CD1c-positive myeloid dendritic cell (primary cell): ENCODE measurements around the gene CPB1.
A peak's percentile ranks its signal among the peaks of the same experiment; 100 is the strongest.
"Not testable (repeated sequence)": the region's sequence is repeated elsewhere in the genome, so short reads cannot be mapped to it uniquely, and the experiment has no call there.

Experiments used
- DNase-seq: peaks from one replicate; pipeline ENCODE4 v3.0.0-alpha.2; 2016; ENCODE audit errors: extremely low spot score

Gene CPB1

DNA sequence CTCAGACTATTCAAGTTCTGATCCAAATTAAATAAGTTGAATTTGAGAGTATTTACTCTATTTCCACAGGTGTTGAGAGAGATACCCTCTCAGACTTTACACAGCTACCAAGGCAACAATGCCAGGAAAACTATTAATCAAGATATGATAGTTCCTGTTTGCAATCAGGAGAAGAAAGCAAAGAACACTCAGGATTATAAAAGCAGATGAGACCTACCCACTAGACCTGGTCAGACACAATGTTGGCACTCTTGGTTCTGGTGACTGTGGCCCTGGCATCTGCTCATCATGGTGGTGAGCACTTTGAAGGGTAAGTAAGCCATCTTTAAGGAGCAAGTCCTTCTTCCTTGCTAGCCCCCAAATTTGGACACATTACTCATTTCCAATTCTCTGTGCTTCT is at the start of gene CPB1:
Gene CPB1, plus strand, starts transcription at position 227 of the 400 bp plus-strand sequence. Its CDS starts 13 bp downstream, at position 240.
- no peak for DNase-seq

DNA sequence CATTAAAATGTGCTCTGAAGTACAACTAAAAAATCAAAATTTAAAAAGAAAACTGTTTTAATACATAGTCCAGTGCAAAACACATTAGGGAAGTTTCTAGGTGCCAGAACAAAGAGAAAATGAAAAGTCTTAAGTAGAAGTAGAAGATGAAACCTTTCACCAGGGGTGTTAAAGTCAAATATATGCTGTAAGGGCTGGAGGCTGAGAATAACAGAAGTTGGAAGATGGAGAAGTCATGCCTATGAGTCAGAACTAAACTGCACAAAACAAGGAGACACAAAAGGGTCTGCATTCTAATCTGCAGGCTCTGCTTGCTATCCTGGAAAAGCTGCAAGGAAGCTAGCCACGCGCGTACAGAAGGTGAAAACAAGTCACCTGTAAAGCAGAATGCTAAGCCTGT is 48.7 kb upstream of the CPB1 start:
- peak; percentile 31 for DNase-seq

- DNase-seq: peak; percentile 47
Measured at GRCh38 chr3:148785026-148785425, 42.6 kb upstream of the CPB1 start.

DNA sequence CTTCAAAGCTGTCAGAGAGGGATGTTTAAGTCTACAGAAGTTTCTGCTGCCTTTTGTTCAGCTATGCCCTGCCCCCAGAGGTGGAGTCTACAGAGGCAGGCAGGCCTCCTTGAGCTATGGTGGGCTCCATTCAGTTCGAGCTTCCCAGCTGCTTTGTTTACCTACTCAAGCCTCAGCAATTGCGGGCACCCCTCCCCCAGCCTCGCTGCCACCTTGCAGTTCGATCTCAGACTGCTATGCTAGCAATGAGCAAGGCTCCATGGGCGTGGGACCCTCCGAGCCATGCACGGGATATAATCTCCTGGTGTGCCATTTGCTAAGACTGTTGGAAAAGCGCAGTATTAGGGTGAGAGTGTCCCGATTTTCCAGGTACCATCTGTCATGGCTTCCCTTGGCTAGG is 41.5 kb upstream of the CPB1 start:
- not testable (repeated sequence) for DNase-seq

DNA sequence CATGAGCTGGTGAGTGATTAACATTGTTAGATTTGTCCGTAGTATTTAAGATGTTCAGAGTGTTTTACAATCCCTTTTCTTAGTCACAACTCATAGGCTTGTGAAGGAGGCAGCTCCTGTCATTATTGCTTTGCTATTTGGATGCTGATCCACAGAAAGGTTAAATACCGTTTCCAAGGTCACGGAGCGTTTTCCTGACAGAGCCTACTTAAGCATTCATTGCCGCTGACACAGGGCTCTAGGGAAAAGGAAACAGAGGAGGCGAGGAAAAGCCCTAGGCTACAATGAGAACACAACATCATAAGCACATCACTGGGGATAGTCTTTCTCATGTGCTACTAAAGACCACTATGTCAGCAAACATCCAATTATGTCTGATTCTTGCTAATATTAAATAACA is 38.5 kb upstream of the CPB1 start:
- DNase-seq: no peak

DNA sequence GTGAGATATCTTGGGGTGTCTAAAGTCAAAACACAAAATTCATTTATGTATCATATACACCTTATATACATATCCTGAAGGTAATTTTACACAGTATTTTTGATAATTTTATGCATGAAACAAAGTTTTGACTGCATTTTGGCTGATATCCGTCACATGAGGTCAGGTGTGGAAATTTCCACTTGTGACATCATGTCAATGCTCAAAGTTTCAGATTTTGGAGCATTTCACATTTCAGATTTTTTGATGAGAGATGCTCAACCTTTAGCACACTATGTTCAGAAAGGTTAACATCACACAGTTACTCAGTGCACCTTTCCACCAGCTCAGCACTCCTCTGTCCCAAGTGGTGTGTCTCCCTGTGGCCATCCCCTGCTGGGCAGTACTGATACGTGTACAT is 37.7 kb upstream of the CPB1 start:
- DNase-seq: no peak

GRCh38 chr3:148790370-148790769 is 37.2 kb upstream of the CPB1 start:
- DNase-seq: no peak

GRCh38 chr3:148790851-148791735 is 36.5 kb upstream of the CPB1 start:
- DNase-seq: no peak

DNA sequence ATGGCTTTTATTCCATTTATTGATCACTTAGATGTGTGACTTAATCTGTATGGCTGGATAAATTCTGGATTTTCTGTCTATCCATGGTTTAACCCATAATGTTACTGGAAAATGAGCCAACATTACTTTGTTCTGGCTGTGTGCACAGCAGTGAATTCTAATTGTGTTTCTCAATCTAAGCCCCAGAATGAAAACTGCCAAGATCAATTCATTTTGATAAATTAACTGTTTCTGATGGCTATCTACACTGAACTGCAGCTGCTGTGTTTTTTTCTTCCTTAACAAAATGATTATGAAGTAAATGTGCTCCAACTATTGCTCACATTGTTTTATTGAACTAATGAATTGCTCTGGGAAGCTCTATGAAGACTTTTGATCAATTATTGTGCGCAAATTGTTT is 35.7 kb upstream of the CPB1 start:
- no peak for DNase-seq

GRCh38 chr3:148792516-148792915 is 35.1 kb upstream of the CPB1 start:
- no peak for DNase-seq

DNA sequence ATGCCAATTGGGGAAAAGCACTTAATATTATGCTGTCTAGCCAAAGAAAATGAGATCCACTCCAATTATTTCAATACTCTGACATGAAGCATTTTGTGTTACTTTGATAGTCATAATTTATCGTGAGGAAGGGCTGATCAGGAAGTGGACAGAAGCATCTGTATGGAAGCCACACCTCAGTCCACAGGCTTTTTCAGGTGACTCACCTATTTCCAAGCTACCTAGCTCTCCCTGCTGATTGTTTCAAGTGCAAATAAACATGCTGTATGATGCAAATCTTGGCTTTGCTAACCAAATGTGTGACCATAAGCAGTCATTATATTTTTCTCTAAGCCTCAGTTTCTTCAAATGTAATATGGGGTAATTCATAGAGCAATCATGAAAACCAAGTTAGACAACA is 30.8 kb upstream of the CPB1 start:
- DNase-seq: no peak

DNA sequence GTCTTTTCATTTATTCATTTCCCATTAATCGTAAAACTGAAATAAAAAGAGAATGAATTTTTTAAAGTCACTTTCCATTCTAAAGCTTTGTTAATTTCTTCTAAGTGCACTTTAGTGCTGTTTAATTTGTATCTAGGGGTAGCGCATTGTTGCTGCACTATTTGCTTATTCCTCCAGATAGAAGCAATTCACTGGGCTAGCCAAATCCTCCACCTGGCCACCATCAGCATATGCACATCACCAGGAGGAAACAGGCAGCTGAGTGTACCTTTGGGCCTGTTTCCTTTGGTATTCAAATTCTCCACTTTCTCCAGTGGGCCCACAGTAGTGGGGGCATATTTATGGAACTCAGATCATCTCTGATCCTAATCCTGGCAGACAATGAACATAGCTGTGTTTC is 29.8 kb upstream of the CPB1 start:
- DNase-seq: no peak

DNA sequence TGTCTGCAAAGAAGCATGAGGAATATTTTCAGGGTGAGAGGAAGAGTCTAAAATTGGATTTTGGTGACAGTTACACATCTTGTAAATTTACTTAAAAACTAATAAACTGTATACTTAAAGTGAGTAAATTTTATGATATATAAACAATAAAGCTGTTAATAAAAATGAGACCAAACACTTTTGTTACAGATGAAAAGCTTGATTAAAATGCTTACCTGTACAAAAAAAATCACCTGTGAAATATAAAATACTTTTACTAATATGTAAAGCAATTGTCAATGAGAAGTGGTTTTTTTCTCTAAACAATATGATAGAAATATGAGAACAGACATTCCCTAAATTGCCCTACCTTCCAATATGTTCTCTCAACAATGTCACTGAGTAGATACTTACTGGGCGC is 27.2 kb upstream of the CPB1 start:
- DNase-seq: no peak

GRCh38 chr3:148809835-148810234 is 17.8 kb upstream of the CPB1 start:
- no peak for DNase-seq

GRCh38 chr3:148815316-148816110 is 12.1 kb upstream of the CPB1 start:
- no peak for DNase-seq

DNA sequence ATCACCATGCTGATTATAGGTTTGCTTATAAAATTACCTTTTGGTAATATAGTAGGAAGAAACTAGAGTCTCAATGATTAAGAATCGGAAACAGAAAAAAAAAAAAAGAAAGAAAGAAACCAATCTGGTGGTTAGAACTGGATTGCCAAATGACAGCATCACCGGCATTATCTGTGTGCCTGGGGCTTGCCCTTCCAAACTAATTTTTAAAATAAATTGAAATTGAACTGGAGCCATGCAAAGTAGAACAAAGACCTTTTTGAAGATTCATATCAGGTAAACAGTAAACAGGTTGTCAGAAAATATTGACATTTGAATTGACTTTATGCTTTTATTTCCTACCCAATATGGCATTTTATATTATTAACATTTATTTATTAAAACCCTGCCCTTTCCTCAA is 11.2 kb upstream of the CPB1 start:
- no peak for DNase-seq

DNA sequence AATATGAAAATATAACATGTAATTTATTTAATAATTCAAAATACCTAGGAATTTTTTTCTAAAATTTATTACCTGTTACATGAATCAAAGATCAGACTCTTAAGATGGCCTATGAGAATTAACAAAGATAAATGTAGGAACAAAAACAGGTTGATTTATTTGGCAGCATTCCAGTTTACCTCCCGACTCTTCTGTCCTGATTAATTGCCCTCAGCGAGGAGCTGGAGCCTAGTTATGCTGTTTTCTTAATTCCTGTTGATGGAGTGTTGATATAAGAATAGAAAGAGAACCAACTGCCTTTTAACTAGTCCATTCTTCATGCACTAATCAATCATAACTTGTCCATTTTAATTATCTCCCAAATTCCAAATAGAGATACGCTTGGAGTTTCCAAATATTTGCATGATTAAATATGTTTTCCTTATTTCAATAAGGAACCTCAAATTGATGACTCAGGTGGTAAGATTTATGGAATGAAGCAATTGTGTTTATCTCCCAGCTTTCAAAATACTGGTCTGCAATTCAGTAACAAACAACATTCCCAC is 10.6 kb upstream of the CPB1 start:
- no peak for DNase-seq

DNA sequence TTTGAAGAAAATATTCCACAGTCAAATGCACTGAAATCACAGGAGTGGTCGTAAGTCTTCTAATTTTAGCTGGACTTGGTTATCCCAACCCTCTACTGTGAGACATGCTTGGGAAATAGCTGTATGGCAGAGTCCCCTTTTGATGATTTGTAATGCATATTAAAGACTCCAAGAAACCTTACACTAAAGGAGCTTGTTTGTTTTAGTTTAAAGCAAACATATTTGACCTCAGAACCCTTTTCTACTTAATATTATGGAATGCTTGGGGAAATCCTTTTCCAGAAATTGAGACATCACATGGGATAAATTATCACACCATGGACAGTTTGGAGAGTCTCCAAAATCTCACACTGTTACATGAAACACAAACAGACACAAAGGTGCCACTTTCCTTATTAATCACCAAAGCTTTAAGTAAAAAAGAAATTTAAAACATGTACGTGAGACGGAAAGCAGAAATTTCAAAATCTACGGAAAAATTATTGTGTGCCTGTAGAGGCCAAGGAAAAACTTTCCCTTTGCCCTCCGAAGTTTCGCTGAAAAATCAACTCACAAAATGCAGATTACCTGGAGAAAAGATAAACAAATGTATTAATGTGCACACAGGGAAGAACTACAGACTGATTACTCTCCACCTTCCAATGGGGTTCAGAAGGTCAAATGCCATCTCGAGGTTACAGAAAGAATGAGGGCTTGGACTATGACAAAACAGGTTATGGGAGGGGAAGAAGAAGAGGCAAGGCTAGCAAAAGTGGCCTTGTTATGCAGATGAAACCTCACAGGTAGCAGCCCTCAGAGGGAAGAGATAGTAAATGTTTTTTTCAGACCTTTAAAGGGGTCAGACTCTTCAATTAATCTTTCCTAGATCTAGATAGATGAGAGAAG is 7.0 kb upstream of the CPB1 start:
- no peak for DNase-seq

GRCh38 chr3:148823026-148823425 is 4.6 kb upstream of the CPB1 start:
- DNase-seq: no peak

GRCh38 chr3:148825476-148825875 is 2.1 kb upstream of the CPB1 start:
- DNase-seq: no peak

DNA sequence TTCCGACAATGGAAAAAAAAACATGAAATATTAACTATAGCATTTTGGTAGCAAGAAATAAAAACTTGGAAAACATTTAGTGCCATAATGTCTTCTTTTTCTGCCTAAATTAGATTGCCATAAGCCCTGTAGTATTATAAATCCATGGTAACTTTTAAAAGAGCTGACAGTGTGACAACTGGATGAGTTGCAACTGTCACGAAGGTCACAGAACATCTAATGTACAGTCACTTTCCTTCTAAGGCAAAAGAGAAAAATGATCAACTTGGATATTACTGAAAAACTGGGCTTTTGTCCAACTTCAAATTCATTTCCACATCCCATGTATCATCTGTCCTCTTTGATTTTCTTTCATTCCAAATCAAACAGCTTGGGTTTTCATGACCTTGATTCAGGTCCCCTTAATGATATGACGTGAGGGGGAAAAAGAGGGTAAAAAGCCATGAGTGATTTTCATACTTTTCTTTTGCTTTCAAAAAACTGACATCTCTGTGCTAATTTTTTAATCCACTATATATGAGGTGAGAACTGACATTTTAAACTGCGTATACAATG is 602 bp downstream of the CPB1 start:
- no peak for DNase-seq
